ENCODE results near the gene CDKAL1.

GRCh38 chr6:20819774-20820400 is 285.6 kb downstream of the CDKAL1 start:
- TF ChIP-seq RNF2 (IDR thresholded peaks at IDR 0.05; ENCODE audit: borderline replicate concordance, low read depth) (no peak), RCOR1 (IDR thresholded peaks at IDR 0.05; ENCODE audit: low read depth, low read length) (no peak), SMC3 (IDR thresholded peaks at IDR 0.05) (no peak), MYC (IDR thresholded peaks at IDR 0.05; ENCODE audit: borderline replicate concordance, low read length) (no peak), CTCF (IDR thresholded peaks at IDR 0.05) (no peak), POLR2A (IDR thresholded peaks at IDR 0.05; ENCODE audit: low read length) (no peak), EP300 (IDR thresholded peaks at IDR 0.05) (no peak), MAFK (IDR thresholded peaks at IDR 0.05; ENCODE audit: partially characterized antibody) (no peak), HDAC2 (IDR thresholded peaks at IDR 0.05) (no peak), CHD2 (IDR thresholded peaks at IDR 0.05; ENCODE audit: low read length, partially characterized antibody) (no peak)
